Measurements from ENCODE around the gene PRKAR1B. TPM values are rescaled to one million over a fixed set of nuclear protein-coding genes. Genes with fewer than 3 reads are reported as not detected.
"Not testable (repeated sequence)": the region's sequence is repeated elsewhere in the genome, so short reads cannot be mapped to it uniquely, and the experiment has no call there.

The PRKAR1B gene
- total RNA-seq, 1 donor from 2014 or later: 14.2 TPM

DNA sequence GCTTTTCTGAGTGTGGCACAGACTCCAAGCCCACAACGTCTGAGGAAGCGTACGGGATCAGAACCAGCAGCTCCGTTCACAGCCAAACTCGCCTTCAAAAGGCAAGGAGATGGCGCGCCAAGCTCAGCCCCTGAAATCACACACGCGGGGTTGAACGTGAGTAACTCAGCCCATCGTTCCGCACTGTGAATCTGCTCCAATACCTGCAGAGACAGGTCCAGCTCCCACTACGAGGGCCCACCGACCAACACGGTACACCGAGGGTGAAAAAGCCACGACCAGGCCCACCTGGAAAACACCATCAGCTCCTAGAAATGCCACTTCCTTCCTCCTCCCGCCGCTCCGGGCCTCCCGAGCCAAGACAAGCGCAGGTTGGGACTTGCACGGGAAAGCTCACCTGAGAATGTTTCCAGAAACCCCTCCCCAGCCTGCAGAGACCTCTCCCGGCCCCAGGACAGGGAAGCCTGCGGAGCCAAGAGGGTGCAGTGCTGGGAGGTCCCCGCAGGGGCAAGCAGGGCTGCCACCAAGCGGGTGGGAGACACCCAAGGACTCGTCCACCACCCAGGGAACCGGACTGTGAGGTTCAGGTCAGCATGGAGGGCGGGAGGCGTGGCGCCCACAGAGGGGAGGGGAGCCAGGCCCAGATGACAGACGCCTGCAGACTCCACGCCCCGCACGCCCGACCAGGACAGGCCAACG lies 113.5 kb downstream of the PRKAR1B start:
- intact Hi-C loops (cut with micrococcal nuclease): no loop called here
- DNase-seq: no peak
- Histone ChIP-seq H3K9me3 (replicated peaks) (no peaks in the 10 kb centered on the region), H3K4me3 (no peak overlapping the region), H3K36me3 (no peaks in the 10 kb centered on the region), H3K27me3 (ENCODE audit: low read depth) (no peaks in the 10 kb centered on the region), H3K27ac (replicated peaks) (no peak overlapping the region), H3K4me1 (peaks cover 20% of the 10 kb centered on the region)
- TF ChIP-seq, protein P1, sequence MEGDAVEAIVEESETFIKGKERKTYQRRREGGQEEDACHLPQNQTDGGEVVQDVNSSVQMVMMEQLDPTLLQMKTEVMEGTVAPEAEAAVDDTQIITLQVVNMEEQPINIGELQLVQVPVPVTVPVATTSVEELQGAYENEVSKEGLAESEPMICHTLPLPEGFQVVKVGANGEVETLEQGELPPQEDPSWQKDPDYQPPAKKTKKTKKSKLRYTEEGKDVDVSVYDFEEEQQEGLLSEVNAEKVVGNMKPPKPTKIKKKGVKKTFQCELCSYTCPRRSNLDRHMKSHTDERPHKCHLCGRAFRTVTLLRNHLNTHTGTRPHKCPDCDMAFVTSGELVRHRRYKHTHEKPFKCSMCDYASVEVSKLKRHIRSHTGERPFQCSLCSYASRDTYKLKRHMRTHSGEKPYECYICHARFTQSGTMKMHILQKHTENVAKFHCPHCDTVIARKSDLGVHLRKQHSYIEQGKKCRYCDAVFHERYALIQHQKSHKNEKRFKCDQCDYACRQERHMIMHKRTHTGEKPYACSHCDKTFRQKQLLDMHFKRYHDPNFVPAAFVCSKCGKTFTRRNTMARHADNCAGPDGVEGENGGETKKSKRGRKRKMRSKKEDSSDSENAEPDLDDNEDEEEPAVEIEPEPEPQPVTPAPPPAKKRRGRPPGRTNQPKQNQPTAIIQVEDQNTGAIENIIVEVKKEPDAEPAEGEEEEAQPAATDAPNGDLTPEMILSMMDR (IDR thresholded peaks at IDR 0.05; ENCODE audit: borderline replicate concordance): no peak

DNA sequence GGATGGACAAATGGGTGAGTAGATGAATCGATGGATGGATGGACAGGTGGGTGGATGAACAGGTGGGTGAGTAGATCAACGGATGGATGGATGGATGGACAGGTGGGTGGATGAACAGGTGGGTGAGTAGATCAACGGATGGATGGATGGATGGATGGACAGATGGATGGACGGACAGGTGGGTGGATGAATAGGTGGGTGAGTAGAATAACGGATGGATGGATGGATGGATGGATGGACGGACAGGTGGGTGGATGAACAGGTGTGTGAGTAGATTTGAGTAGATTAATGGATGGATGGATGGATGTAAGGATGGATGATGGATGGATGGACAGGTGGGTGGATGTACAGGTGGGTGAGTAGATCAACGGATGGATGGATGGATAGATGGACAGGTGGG lies 115.2 kb downstream of the PRKAR1B start:
- H3K4me1 ChIP-seq: peaks cover 27% of the 10 kb centered on the region
- H3K4me3 ChIP-seq; H3K9me3 ChIP-seq (replicated peaks); intact Hi-C loops (cut with micrococcal nuclease); DNase-seq; H3K36me3 ChIP-seq; H3K27me3 ChIP-seq (ENCODE audit: low read depth); H3K27ac ChIP-seq (replicated peaks): not testable (repeated sequence)

DNA sequence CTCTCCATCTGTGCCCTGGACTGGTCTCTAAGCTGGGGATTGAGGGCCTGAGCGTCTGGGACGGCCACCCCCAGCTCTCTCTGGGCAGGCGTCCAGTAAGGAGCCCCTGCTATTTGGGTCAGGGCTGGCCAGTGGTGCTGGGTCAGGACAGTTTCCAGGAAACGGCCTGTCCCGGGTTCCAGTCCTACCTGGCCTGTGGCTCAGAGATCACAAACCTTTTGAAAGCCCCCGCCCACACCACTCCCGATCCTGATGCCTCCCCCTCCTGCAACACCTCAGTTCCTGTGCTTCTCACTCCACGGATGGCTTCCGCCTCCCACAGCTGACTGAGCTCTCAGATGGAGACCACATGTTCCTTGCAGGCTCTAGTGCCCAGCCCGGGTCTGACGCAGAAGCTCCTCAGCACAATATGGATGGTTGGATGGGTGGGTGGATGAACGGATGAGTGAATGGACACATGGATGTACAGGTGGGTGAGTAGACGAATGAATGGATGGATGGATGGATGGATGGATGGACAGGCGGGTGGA lies 115.7 kb downstream of the PRKAR1B start:
- H3K9me3 ChIP-seq (replicated peaks): no peaks in the 10 kb centered on the region
- H3K4me3 ChIP-seq: no peak overlapping the region
- H3K27ac ChIP-seq (replicated peaks): peak overlapping the region; percentile 38
- H3K36me3 ChIP-seq: no peaks in the 10 kb centered on the region
- intact Hi-C loops (cut with micrococcal nuclease): no loop called here
- TF ChIP-seq, protein P1 (IDR thresholded peaks at IDR 0.05; ENCODE audit: borderline replicate concordance): no peak
- DNase-seq: no peak
- H3K4me1 ChIP-seq: peaks cover 27% of the 10 kb centered on the region
- H3K27me3 ChIP-seq (ENCODE audit: low read depth): no peaks in the 10 kb centered on the region

DNA sequence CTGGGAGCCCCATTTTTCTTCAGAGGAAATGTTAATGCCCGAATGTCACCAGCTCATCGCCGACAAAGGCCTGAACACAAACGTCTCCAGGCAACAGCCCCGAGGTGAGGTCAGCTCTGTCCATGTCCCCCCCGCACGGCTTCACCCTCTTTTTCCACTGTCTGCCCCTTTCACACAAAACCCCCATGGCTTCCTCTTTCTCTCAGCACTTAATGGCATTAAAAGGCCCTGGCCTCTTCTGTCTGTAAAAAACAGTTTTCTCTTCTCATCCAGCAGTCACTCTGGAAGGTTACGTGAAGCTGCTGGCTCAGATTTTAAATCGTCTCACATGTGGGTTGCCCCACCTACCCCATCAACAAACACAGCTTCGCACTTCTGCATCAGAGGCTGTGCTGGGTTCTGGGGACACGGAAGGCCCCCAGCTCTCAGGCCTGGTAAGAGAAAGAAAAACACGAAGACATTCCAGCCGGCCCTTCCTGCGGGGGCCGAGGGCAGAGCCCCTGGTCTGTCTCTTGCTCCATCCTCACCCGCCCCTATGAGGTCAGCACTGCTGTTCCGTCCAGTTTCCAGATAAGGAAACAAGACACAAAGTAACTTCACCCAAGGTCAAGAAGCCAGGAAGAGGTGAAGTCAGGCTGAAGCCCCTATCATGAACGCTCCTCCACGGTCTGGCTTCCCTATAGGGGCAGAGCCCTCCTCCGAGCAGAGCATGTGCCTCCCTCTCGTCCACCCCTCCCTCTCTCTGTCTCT lies 116.4 kb downstream of the PRKAR1B start:
- TF ChIP-seq, protein P1 (IDR thresholded peaks at IDR 0.05; ENCODE audit: borderline replicate concordance): no peak
- intact Hi-C loops (cut with micrococcal nuclease): no loop called here
- H3K4me3 ChIP-seq: no peak overlapping the region

DNA sequence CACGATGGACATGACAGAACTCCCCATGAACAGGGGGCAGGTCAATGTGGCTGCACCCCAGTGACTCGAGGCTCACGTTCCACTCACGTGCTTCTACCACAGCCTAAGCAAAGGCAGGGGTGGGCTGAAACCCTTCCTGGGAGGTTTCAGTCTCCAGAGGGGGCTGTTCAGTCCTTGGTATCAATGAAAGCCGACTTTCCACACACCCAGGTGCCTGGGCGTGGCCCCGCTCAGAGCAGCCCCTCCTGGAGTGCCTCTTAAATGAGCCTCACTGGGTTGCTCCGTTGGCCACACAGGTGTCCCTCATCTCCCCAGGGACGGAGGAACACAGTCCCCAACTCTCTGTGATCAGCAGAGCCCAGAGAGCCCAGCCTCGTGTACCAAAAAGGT lies 116.9 kb downstream of the PRKAR1B start:
- Histone ChIP-seq H3K27ac (replicated peaks) (peak overlapping the region; percentile 38), H3K36me3 (peaks cover 3% of the 10 kb centered on the region), H3K27me3 (ENCODE audit: low read depth) (no peaks in the 10 kb centered on the region), H3K4me1 (peaks cover 28% of the 10 kb centered on the region), H3K9me3 (replicated peaks) (no peaks in the 10 kb centered on the region), H3K4me3 (no peak overlapping the region)
- no peak for DNase-seq
- intact Hi-C loops (cut with micrococcal nuclease): no loop called here
- TF ChIP-seq, protein P1 (IDR thresholded peaks at IDR 0.05; ENCODE audit: borderline replicate concordance): no peak

More for the DNA sequence above, 116.4 kb downstream of the PRKAR1B start:
- Histone ChIP-seq H3K27ac (replicated peaks) (peak overlapping the region; percentile 38), H3K36me3 (no peaks in the 10 kb centered on the region), H3K9me3 (replicated peaks) (no peaks in the 10 kb centered on the region), H3K27me3 (ENCODE audit: low read depth) (no peaks in the 10 kb centered on the region), H3K4me1 (peaks cover 27% of the 10 kb centered on the region)
- peak; percentile 59 for DNase-seq

DNA sequence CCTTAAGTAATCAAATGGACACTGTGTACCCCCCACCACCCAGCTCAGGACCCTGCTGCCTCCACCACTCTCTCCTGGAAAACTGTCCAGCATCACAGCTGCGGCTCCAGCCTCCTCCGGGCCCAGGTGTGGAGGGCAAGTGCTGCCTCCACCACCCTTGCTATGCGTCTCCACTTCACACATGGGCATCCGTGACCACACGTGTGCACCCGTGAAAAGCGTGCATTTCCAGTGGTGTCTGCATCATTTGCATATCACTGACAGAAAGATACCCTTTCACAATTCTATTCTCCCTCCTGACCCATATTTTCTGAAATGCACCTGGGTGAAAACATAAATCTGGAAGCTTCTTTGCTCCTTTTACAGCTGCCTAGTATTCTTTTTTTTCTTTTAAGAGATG lies 117.7 kb downstream of the PRKAR1B start:
- Histone ChIP-seq H3K36me3 (peaks cover 3% of the 10 kb centered on the region), H3K4me1 (peaks cover 36% of the 10 kb centered on the region), H3K4me3 (no peak overlapping the region), H3K9me3 (replicated peaks) (no peaks in the 10 kb centered on the region), H3K27me3 (ENCODE audit: low read depth) (no peaks in the 10 kb centered on the region), H3K27ac (replicated peaks) (no peak overlapping the region)
- intact Hi-C loops (cut with micrococcal nuclease): no loop called here
- no peak for DNase-seq
- TF ChIP-seq, protein P1 (IDR thresholded peaks at IDR 0.05; ENCODE audit: borderline replicate concordance): no peak

Data from left ventricle myocardium inferior (tissue), 1 donor.